Measurements from ENCODE around the gene ANKRD50. TPM values are rescaled to one million over a fixed set of nuclear protein-coding genes. Genes with fewer than 3 reads are reported as not detected.

ANKRD50 gene
- polyA plus RNA-seq, 1 donor (not counting 4 experiments of a cell fraction or from before 2014, with no cell fraction given), result 21.6 TPM

GRCh38 chr4:124631760-124632159 lies 80.8 kb downstream of the ANKRD50 start:
- FAIRE-seq, result peak; percentile 97
- no peak overlapping the region for H3K4me3 ChIP-seq (ENCODE audit: control insufficient read depth in 2 of 3, extremely low read depth in 1 of 3, insufficient read depth in 2 of 3, low read depth in 1 of 3, low read length in 3 of 3)
- peak overlapping the region; percentile 18 for H3K4me2 ChIP-seq (ENCODE audit: control insufficient read depth, extremely low read depth, insufficient read depth, low read depth, low read length)
- no peak overlapping the region for H2AFZ ChIP-seq (ENCODE audit: control insufficient read depth, low read length)
- dilution Hi-C loops (cut with MboI; ENCODE audit: extremely low pct_ligation_motif_present, low sequenced_read_pairs), result no loop called here
- H3K9ac ChIP-seq (ENCODE audit: control insufficient read depth, extremely low read depth, insufficient read depth, low read length), result no peak overlapping the region
- no peaks in the 10 kb centered on the region for H3K27me3 ChIP-seq (ENCODE audit: control insufficient read depth, extremely low read depth, insufficient read depth, low read length)
- peak; percentile 90 for DNase-seq (ENCODE audit: low read depth, low spot score)
- H3K4me1 ChIP-seq (ENCODE audit: control insufficient read depth, extremely low read depth, insufficient read depth, low read length), result peaks cover 29% of the 10 kb centered on the region
- no peaks in the 10 kb centered on the region for H3K9me3 ChIP-seq (ENCODE audit: control insufficient read depth, low read depth, low read length)
- no peaks in the 10 kb centered on the region for H3K36me3 ChIP-seq (ENCODE audit: control insufficient read depth in 2 of 2, extremely low read depth in 1 of 2, insufficient read depth in 2 of 2, low read length in 2 of 2)
- no peaks in the 10 kb centered on the region for H3K79me2 ChIP-seq (ENCODE audit: control insufficient read depth, insufficient read depth, low read length)
- no peaks in the 10 kb centered on the region for H3K9me1 ChIP-seq (ENCODE audit: control insufficient read depth, extremely low read depth, insufficient read depth, low read length)
- H4K20me1 ChIP-seq (ENCODE audit: control insufficient read depth, extremely low read depth, insufficient read depth, low read length), result no peaks in the 10 kb centered on the region
- peak overlapping the region; percentile 84 for H3K27ac ChIP-seq (ENCODE audit: control insufficient read depth, insufficient read depth, low read length)
- TF ChIP-seq EZH2 (IDR thresholded peaks at IDR 0.05; ENCODE audit: low read length), result no peak
- no peak for TF ChIP-seq CTCF (optimal IDR thresholded peaks at IDR 0.05 in 1 of 3, IDR thresholded peaks at IDR 0.05 in 1 of 3, conservative IDR thresholded peaks at IDR 0.05 in 1 of 3; ENCODE audit: extremely low read depth in 1 of 3, insufficient read depth in 2 of 3, low read length in 3 of 3)

GRCh38 chr4:124629681-124630080 lies 82.9 kb downstream of the ANKRD50 start:
- DNase-seq (ENCODE audit: low read depth, low spot score) (no peak), FAIRE-seq (no peak)
- Histone ChIP-seq H3K9me3 (ENCODE audit: control insufficient read depth, low read depth, low read length) (no peaks in the 10 kb centered on the region), H3K36me3 (ENCODE audit: control insufficient read depth in 2 of 2, extremely low read depth in 1 of 2, insufficient read depth in 2 of 2, low read length in 2 of 2) (no peaks in the 10 kb centered on the region), H3K9ac (ENCODE audit: control insufficient read depth, extremely low read depth, insufficient read depth, low read length) (no peak overlapping the region), H3K27me3 (ENCODE audit: control insufficient read depth, extremely low read depth, insufficient read depth, low read length) (no peaks in the 10 kb centered on the region), H4K20me1 (ENCODE audit: control insufficient read depth, extremely low read depth, insufficient read depth, low read length) (no peaks in the 10 kb centered on the region), H3K27ac (ENCODE audit: control insufficient read depth, insufficient read depth, low read length) (no peak overlapping the region), H3K4me2 (ENCODE audit: control insufficient read depth, extremely low read depth, insufficient read depth, low read depth, low read length) (no peak overlapping the region), H2AFZ (ENCODE audit: control insufficient read depth, low read length) (no peak overlapping the region), H3K4me3 (ENCODE audit: control insufficient read depth in 2 of 3, extremely low read depth in 1 of 3, insufficient read depth in 2 of 3, low read depth in 1 of 3, low read length in 3 of 3) (no peak overlapping the region), H3K79me2 (ENCODE audit: control insufficient read depth, insufficient read depth, low read length) (no peaks in the 10 kb centered on the region), H3K9me1 (ENCODE audit: control insufficient read depth, extremely low read depth, insufficient read depth, low read length) (no peaks in the 10 kb centered on the region), H3K4me1 (ENCODE audit: control insufficient read depth, extremely low read depth, insufficient read depth, low read length) (peaks cover 29% of the 10 kb centered on the region)
- dilution Hi-C loops (cut with MboI; ENCODE audit: extremely low pct_ligation_motif_present, low sequenced_read_pairs), result no loop called here
- no peak for TF ChIP-seq EZH2 (IDR thresholded peaks at IDR 0.05; ENCODE audit: low read length)
- no peak for TF ChIP-seq CTCF (optimal IDR thresholded peaks at IDR 0.05 in 1 of 3, IDR thresholded peaks at IDR 0.05 in 1 of 3, conservative IDR thresholded peaks at IDR 0.05 in 1 of 3; ENCODE audit: extremely low read depth in 1 of 3, insufficient read depth in 2 of 3, low read length in 3 of 3)
